Neural progenitor cell (in vitro differentiated cells): ENCODE measurements around the gene DDX39B. TPM values are rescaled to one million over a fixed set of nuclear protein-coding genes. Genes with fewer than 3 reads are reported as not detected.

Experiments used
- small RNA-seq: library from RNA; depleted of rRNA; stranded (forward); fragments of <200 nt; gene quantifications from one replicate; pipeline ENCODE3, GENCODE V24; 2015
- total RNA-seq: library from RNA; depleted of rRNA; stranded (reverse); fragments of >200 nt; gene quantifications from 2 replicates; pipeline ENCODE4 v1.2.3, GENCODE V29; 2015; ENCODE audit warnings: low replicate concordance

DDX39B gene
- total RNA-seq, 1 donor from 2014 or later = 493 TPM

Small RNA genes within 50 kb of the gene (small RNA-seq; reads per million reads assigned to genes)
- not detected for gene AL663061.1
- not detected for gene RF00019
- 417 reads per million, percentile 99 among the genes with 10 or more reads in this experiment for gene SNORD117
- not detected for gene SNORD84

Other genes starting within 250 kb of the DDX39B start
- 16.2 and 21.8 TPM in 2 replicates for gene HLA-B, start 184.8 kb downstream of the DDX39B start, total RNA-seq
- 15.0 and 21.4 TPM in 2 replicates for gene MICA, start 138.4 kb downstream of the DDX39B start, total RNA-seq
- gene MICB, start 43.9 kb downstream of the DDX39B start, total RNA-seq = 8.1 and 9.1 TPM in 2 replicates
- gene MCCD1, start 13.0 kb downstream of the DDX39B start, total RNA-seq = not detected in 2 replicates
- gene ATP6V1G2, start 4.6 kb upstream of the DDX39B start, total RNA-seq = 6.8 and 8.8 TPM in 2 replicates
- gene NFKBIL1, start 5.6 kb upstream of the DDX39B start, total RNA-seq = 8.6 and 30.3 TPM in 2 replicates
- gene LTA, start 30.3 kb upstream of the DDX39B start, total RNA-seq = not detected in 2 replicates
- 0.19 TPM in 1 of 2 replicates, not detected in the other for gene TNF, start 33.6 kb upstream of the DDX39B start, total RNA-seq
- 0.15 TPM in 1 of 2 replicates, not detected in the other for gene LTB, start 40.4 kb upstream of the DDX39B start, total RNA-seq
- gene LST1, start 44.3 kb upstream of the DDX39B start, total RNA-seq = not detected in 2 replicates
- not detected in 2 replicates for gene NCR3, start 51.0 kb upstream of the DDX39B start, total RNA-seq
- gene AIF1, start 73.2 kb upstream of the DDX39B start, total RNA-seq = not detected in 2 replicates
- gene PRRC2A, start 78.7 kb upstream of the DDX39B start, total RNA-seq = 55.5 and 138 TPM in 2 replicates
- 171 and 310 TPM in 2 replicates for gene BAG6, start 110.7 kb upstream of the DDX39B start, total RNA-seq
- gene APOM, start 113.9 kb upstream of the DDX39B start, total RNA-seq = 2.6 and 4.2 TPM in 2 replicates
- 14.6 and 17.1 TPM in 2 replicates for gene C6orf47, start 118.8 kb upstream of the DDX39B start, total RNA-seq
- 20.2 and 21.0 TPM in 2 replicates for gene GPANK1, start 123.0 kb upstream of the DDX39B start, total RNA-seq
- gene CSNK2B, start 124.1 kb upstream of the DDX39B start, total RNA-seq = 126 and 190 TPM in 2 replicates
- 2.8 and 8.6 TPM in 2 replicates for gene LY6G5B, start 128.0 kb upstream of the DDX39B start, total RNA-seq
- gene LY6G5C, start 139.1 kb upstream of the DDX39B start, total RNA-seq = 0.09 TPM in 1 of 2 replicates, not detected in the other
- gene ABHD16A, start 161.3 kb upstream of the DDX39B start, total RNA-seq = 21.3 and 45.0 TPM in 2 replicates
- not detected in 2 replicates for gene LY6G6F, start 164.9 kb upstream of the DDX39B start, total RNA-seq
- gene LY6G6D, start 173.3 kb upstream of the DDX39B start, total RNA-seq = 0.90 TPM in 1 of 2 replicates, not detected in the other
- not detected in 2 replicates for gene LY6G6C, start 179.7 kb upstream of the DDX39B start, total RNA-seq
- not detected in 2 replicates for gene MPIG6B, start 181.4 kb upstream of the DDX39B start, total RNA-seq
- 94.3 and 202 TPM in 2 replicates for gene DDAH2, start 187.3 kb upstream of the DDX39B start, total RNA-seq
- 234 and 307 TPM in 2 replicates for gene CLIC1, start 194.5 kb upstream of the DDX39B start, total RNA-seq
- gene MSH5, start 198.0 kb upstream of the DDX39B start, total RNA-seq = 45.5 and 50.9 TPM in 2 replicates
- gene SAPCD1, start 220.7 kb upstream of the DDX39B start, total RNA-seq = 10.1 and 11.9 TPM in 2 replicates
- gene VWA7, start 235.3 kb upstream of the DDX39B start, total RNA-seq = 0.15 and 0.34 TPM in 2 replicates